Heart right ventricle (tissue), 16 donors: ENCODE data around the gene GMDS. TPM values are rescaled to one million over a fixed set of nuclear protein-coding genes. Genes with fewer than 3 reads are reported as not detected.

Experiments
- ATAC-seq, 8 donors: fragments of 200-7000 bp; cut with Tn5 transposase; one replicate each; pipeline ENCODE4 v1.9.1; 2020; ENCODE audit warnings: mild to moderate bottlenecking in 8 of 8, moderate library complexity in 8 of 8, moderate number of reproducible peaks in 1 of 8
- DNase-seq, 2 donors: peaks; one replicate each; pipeline ENCODE4 v3.0.0-alpha.2; 2020
- H3K27ac ChIP-seq, 10 donors: fragments of 200-600 bp; sonication (generic) in 2 of 10; one replicate each; pipeline versions ENCODE4 v1.5.0 to v1.8.0; 2020 to 2022; ENCODE audit warnings: mild to moderate bottlenecking in 3 of 10
- H3K27me3 ChIP-seq, 7 donors: fragments of 200-600 bp; one replicate each; pipeline ENCODE4 v1.8.0; 2021 to 2022; ENCODE audit warnings: mild to moderate bottlenecking in 2 of 7
- H3K36me3 ChIP-seq, 9 donors: fragments of 200-600 bp; sonication (generic) in 1 of 9; one replicate each; pipeline versions ENCODE4 v1.5.0 to v1.8.0; 2020 to 2022; ENCODE audit warnings: mild to moderate bottlenecking in 2 of 9
- H3K4me1 ChIP-seq, 9 donors: fragments of 200-600 bp; sonication (generic) in 1 of 9; one replicate each; pipeline versions ENCODE4 v1.5.0 to v1.8.0; 2020 to 2022; ENCODE audit warnings: mild to moderate bottlenecking in 4 of 9
- H3K4me3 ChIP-seq, 10 donors: fragments of 200-600 bp; sonication (generic) in 2 of 10; one replicate each; pipeline versions ENCODE4 v1.5.0 to v1.8.0; 2020 to 2022; ENCODE audit warnings: mild to moderate bottlenecking in 7 of 10, moderate library complexity in 2 of 10
- H3K9me3 ChIP-seq, 11 donors: fragments of 200-600 bp in 10 of 11; sonication (generic) in 2 of 11; one replicate each; pipeline versions ENCODE4 v1.5.0 to v1.8.0; 2013 to 2022; ENCODE audit warnings: mild to moderate bottlenecking in 2 of 11, control low read depth in 1 of 11, moderate library complexity in 1 of 11
- WGBS, 2 donors: extraction: QIAGEN DNeasy Blood & Tissue Kit; methylation state at CpG; one replicate each; pipeline ENCODE4 v1.1.7; 2013; ENCODE audit warnings: inconsistent platforms in 1 of 2; 5-methylcytosine and 5-hydroxymethylcytosine counted together
- intact Hi-C, 10 donors: fragments of 100-400 bp; cut with DNase I; formaldehyde crosslinking; loops; one replicate each; pipeline versions ENCODE4 v1.11.1 to v1.14.2; 2022
- polyA plus RNA-seq, 2 donors: library from polyadenylated mRNA; stranded (reverse); fragments of 200-250 nt; gene quantifications; one replicate each; pipeline ENCODE4 v1.2.3, GENCODE V29; 2013
- total RNA-seq, 10 donors: library from RNA; stranded (reverse); fragmentation: NEBNext Ultra II Directional in 3 of 10; extraction: Animal tissue kit (Norgen Biotek cat#: 25700) in 3 of 10; gene quantifications; one replicate each; pipeline versions ENCODE4 v1.2.1 to v1.2.4, GENCODE V29; 2021 to 2023
- TF ChIP-seq, protein P1 (sequence below), 9 donors: fragments of 200-600 bp; sonication (generic) in 2 of 9; IDR thresholded peaks; one replicate each; pipeline versions ENCODE4 v1.5.0 to v1.8.0; 2021 to 2022; ENCODE audit warnings: antibody characterized with exemption in 9 of 9, mild to moderate bottlenecking in 5 of 9, moderate library complexity in 1 of 9
- donor health status: Arrhythmogenic right ventricular cardiomyopathy.
- donor health status: ischemic (EF 13 %, LVEDD 7.1; RV severe dilation, severe dysfunction).
- donor health status: healthy with polysubstance abuse.
- donor health status: DM: no; HTN: yes; CAD: no.
- donor health status: DM: no; HTN: no; CAD: no.
- donor health status: ischemic (EF 25% LVEDD 6.9; RV normal size, moderate dysfunction).
- donor health status: ischemic (EF 25% LVEDD 5.7; RV mildly dilated, moderate dysfunction).
- donor health status: healthy.
- donor health status: DM: yes; HTN: yes; CAD: no.
- donor health status: Ischemic cardiomyopathy.
- donor health status: ischemic (EF 35%, LVEDD 5.7; RV mildly dilated, moderate dysfunction).
- donor health status: nonischemic (EF 11% LVEDD 7.7; RV severe dilation, severe dysfunction).
- donor health status: DM: yes; HTN: yes; CAD: no.
- donor health status: PGD.
- donor health status: ischemic (EF 29% LVEDD 5.4; RV normal size, mild dysfunction).
- donor health status: nonischemic (EF 23%, LVEDD 6.1; RV moderate dilation, normal function).

The GMDS gene
- total and polyA plus RNA-seq, 12 donors = 5.0 to 10.6 (median 6.9) TPM

GRCh38 chr6:2135401-2135800 is 110.0 kb downstream of the GMDS start:
- no peaks in the 10 kb centered on the region for H3K9me3 ChIP-seq
- H3K4me3 ChIP-seq = no peak overlapping the region
- TF ChIP-seq, protein P1, sequence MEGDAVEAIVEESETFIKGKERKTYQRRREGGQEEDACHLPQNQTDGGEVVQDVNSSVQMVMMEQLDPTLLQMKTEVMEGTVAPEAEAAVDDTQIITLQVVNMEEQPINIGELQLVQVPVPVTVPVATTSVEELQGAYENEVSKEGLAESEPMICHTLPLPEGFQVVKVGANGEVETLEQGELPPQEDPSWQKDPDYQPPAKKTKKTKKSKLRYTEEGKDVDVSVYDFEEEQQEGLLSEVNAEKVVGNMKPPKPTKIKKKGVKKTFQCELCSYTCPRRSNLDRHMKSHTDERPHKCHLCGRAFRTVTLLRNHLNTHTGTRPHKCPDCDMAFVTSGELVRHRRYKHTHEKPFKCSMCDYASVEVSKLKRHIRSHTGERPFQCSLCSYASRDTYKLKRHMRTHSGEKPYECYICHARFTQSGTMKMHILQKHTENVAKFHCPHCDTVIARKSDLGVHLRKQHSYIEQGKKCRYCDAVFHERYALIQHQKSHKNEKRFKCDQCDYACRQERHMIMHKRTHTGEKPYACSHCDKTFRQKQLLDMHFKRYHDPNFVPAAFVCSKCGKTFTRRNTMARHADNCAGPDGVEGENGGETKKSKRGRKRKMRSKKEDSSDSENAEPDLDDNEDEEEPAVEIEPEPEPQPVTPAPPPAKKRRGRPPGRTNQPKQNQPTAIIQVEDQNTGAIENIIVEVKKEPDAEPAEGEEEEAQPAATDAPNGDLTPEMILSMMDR (IDR thresholded peaks at IDR 0.05) = no peak
- 99 to 100% methylated on average over 2 of the region's 2 CpGs for WGBS, 2 donors
- DNase-seq = no peak
- no peaks in the 10 kb centered on the region for H3K27me3 ChIP-seq
- intact Hi-C loops = no loop called here
- no peaks in the 10 kb centered on the region for H3K36me3 ChIP-seq
- no peak overlapping the region for H3K27ac ChIP-seq
- ATAC-seq = no peak
- peaks cover 0 to 18% (median 0%) of the 10 kb centered on the region in 9 donors for H3K4me1 ChIP-seq

DNA sequence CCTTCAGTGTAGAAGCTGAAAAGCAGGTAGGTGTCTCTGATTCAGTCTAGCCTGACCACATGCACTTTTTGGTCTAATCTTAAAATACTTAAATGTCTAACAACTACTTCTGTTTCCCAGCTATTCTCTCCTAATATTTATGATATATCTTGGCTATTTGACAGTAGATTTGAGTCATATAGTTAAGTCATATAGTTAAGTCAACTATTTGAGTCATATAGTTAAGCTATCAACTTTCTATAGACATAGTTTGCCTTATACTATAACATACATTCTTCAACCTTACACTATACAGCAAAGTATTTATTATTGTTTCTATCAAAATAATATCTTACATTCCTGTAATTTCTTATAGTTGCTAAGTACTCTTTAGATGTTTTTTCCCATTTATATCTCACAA is 110.9 kb downstream of the GMDS start:
- Histone ChIP-seq H3K36me3 (no peaks in the 10 kb centered on the region), H3K27ac (no peak overlapping the region), H3K9me3 (no peaks in the 10 kb centered on the region), H3K4me1 (peaks cover 0 to 18% (median 0%) of the 10 kb centered on the region in 9 donors), H3K27me3 (no peaks in the 10 kb centered on the region), H3K4me3 (no peak overlapping the region)
- DNase-seq (no peak), ATAC-seq (no peak)
- intact Hi-C loops = no loop called here
- TF ChIP-seq, protein P1 (IDR thresholded peaks at IDR 0.05) = no peak

DNA sequence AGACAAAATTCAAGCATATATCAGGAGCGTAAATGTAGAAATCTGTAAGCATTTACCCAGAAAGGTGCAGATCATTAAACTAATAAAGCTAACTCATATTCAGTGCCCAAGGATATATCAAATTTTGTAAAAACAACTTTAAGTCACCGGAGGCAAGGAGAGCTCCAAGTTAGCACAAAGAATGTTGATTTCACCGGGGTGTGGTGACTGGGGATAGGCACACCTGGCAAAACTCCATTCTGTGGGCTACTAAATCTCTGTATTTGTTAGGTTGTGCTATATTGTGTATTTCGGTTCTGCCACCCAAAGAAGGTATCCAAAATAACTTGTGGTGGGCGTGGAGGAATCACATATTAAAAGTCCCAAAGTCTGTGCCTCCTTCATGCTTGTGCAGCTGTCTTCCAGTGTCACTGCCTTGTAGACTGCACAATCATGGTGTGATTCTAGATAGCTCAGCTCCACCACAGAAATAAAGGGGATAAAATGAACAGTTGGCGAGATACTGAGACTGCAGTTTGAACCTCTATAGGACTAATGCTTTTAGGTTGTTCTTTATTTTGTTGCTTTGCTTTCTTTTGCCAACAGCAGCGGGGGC is 111.6 kb downstream of the GMDS start:
- H3K4me1 ChIP-seq = peaks cover 0 to 18% (median 0%) of the 10 kb centered on the region in 9 donors
- H3K36me3 ChIP-seq = no peaks in the 10 kb centered on the region
- H3K27ac ChIP-seq = no peak overlapping the region
- TF ChIP-seq, protein P1 (IDR thresholded peaks at IDR 0.05) = no peak
- DNase-seq (no peak), ATAC-seq (no peak)
- no peaks in the 10 kb centered on the region for H3K9me3 ChIP-seq
- WGBS, 2 donors = 92 to 96% methylated on average over 7 of the region's 7 CpGs
- H3K4me3 ChIP-seq = no peak overlapping the region
- intact Hi-C loops = no loop called here
- H3K27me3 ChIP-seq = no peaks in the 10 kb centered on the region

DNA sequence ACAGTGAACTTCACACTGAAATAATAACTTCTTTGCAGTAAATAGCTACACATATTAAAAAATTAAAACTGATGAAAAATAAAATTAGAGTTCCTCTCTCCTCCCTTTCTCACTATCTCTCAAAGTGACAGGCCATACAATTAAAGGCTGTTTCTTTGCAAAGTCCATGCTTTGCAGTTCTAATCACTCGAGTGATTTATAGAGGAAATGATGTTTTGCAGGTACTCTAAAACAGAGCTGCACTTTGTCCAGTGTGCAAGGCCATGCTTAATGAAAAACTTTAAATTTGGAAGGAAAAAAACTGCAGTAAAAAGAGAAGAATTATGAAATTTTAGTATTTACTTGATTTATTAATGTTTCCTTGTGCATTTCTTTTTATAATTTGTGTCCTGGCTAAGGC is 112.5 kb downstream of the GMDS start:
- DNase-seq (no peak), ATAC-seq (no peak)
- intact Hi-C loops = no loop called here
- no peak overlapping the region for H3K4me3 ChIP-seq
- TF ChIP-seq, protein P1 (IDR thresholded peaks at IDR 0.05) = no peak
- H3K27me3 ChIP-seq = no peaks in the 10 kb centered on the region
- H3K4me1 ChIP-seq = peaks cover 0 to 24% (median 5%) of the 10 kb centered on the region in 9 donors
- H3K36me3 ChIP-seq = no peaks in the 10 kb centered on the region
- 62 to 68% methylated on average over 1 of the region's 1 CpG for WGBS, 2 donors
- H3K9me3 ChIP-seq = no peaks in the 10 kb centered on the region
- H3K27ac ChIP-seq = no peak overlapping the region
